HT1080 (cell line): Measurements from ENCODE around the gene CAAP1. TPM values are rescaled to one million over a fixed set of nuclear protein-coding genes. Genes with fewer than 3 reads are reported as not detected.
A peak's percentile ranks its signal among the peaks of the same experiment; 100 is the strongest.
"Not testable (repeated sequence)": the region's sequence is repeated elsewhere in the genome, so short reads cannot be mapped to it uniquely, and the experiment has no call there.

ENCODE experiments used
- DNase-seq: peaks from one replicate; pipeline ENCODE4 v3.0.0-alpha.2; 2015; ENCODE audit warnings: low read depth
- small RNA-seq: library from RNA; depleted of rRNA; stranded (forward); fragments of <200 nt; gene quantifications from one replicate; pipeline ENCODE3, GENCODE V24; 2014
- total RNA-seq: library from RNA; depleted of rRNA; stranded (reverse); fragments of >200 nt; shearing (Covaris generic); gene quantifications from 2 replicates; pipeline ENCODE4 v1.2.3, GENCODE V29; 2014; rRNA removed

CAAP1 gene
- total RNA-seq, 1 experiment from 2014 or later, result 26.3 TPM

- DNase-seq, result no peak
Measured at GRCh38 chr9:26850995-26851394, 41.6 kb downstream of the CAAP1 start.

GRCh38 chr9:26833792-26834191 is 58.8 kb downstream of the CAAP1 start:
- DNase-seq, result no peak

GRCh38 chr9:26828391-26828955 is 64.1 kb downstream of the CAAP1 start:
- DNase-seq, result not testable (repeated sequence)

- no peak for DNase-seq
Measured at GRCh38 chr9:26814799-26815198, 77.8 kb downstream of the CAAP1 start.

GRCh38 chr9:26813247-26813646 is 79.4 kb downstream of the CAAP1 start:
- no peak for DNase-seq

- no peak for DNase-seq
Measured at GRCh38 chr9:26812217-26812616, 80.4 kb downstream of the CAAP1 start.

- DNase-seq, result no peak
Measured at GRCh38 chr9:26811106-26811505, 81.5 kb downstream of the CAAP1 start.

GRCh38 chr9:26809795-26810194 is 82.8 kb downstream of the CAAP1 start:
- DNase-seq, result peak; percentile 89

- DNase-seq, result no peak
Measured at GRCh38 chr9:26807161-26807560, 85.4 kb downstream of the CAAP1 start.

GRCh38 chr9:26802921-26803320 is 89.7 kb downstream of the CAAP1 start:
- no peak for DNase-seq

GRCh38 chr9:26801772-26802171 is 90.8 kb downstream of the CAAP1 start:
- DNase-seq, result no peak

GRCh38 chr9:26800322-26800721 is 92.3 kb downstream of the CAAP1 start:
- DNase-seq, result no peak

- DNase-seq, result no peak
Measured at GRCh38 chr9:26791274-26791673, 101.3 kb downstream of the CAAP1 start.

Small RNA genes within 50 kb of the gene (small RNA-seq; reads per million reads assigned to genes)
- gene RF00322 (not detected), gene RN7SL100P (not detected)

Other genes with a start within 250 kb of the CAAP1 start
- gene PLAA, start 54.4 kb upstream of the CAAP1 start, total RNA-seq, result 34.3 and 54.6 TPM in 2 replicates
- 11.0 and 14.0 TPM in 2 replicates for gene IFT74, start 63.6 kb upstream of the CAAP1 start, total RNA-seq
- gene LRRC19, start 112.9 kb upstream of the CAAP1 start, total RNA-seq, result not detected in 2 replicates
- 0.26 and 0.33 TPM in 2 replicates for gene TEK, start 216.4 kb upstream of the CAAP1 start, total RNA-seq